Karpas-422 (cell line): ENCODE results near the gene TMEM135. TPM values are rescaled to one million over a fixed set of nuclear protein-coding genes. Genes with fewer than 3 reads are reported as not detected.

Experiments
- DNase-seq: peaks from one replicate; pipeline ENCODE4 v3.0.0-alpha.2; 2015
- H2AFZ ChIP-seq: fragments of 200-600 bp; sonication (generic); 2 replicates; pipeline ENCODE4 v1.6.1; 2014; ENCODE audit warnings: antibody characterized with exemption, low read length, mixed read lengths
- H3K27ac ChIP-seq: fragments of 200-600 bp; sonication (generic); 2 replicates; pipeline ENCODE4 v1.5.1; 2014; ENCODE audit warnings: mild to moderate bottlenecking, low read length, moderate library complexity
- H3K27me3 ChIP-seq: fragments of 200-600 bp; sonication (generic); 2 replicates; pipeline ENCODE4 v1.6.1; 2014; ENCODE audit warnings: low read length, mixed read lengths
- H3K36me3 ChIP-seq: fragments of 200-600 bp; sonication (generic); 2 replicates; pipeline ENCODE4 v1.6.1; 2014; ENCODE audit warnings: low read length, mixed read lengths; ENCODE audit not compliant: insufficient read depth
- H3K4me1 ChIP-seq: fragments of 200-600 bp; sonication (generic); 2 replicates; pipeline ENCODE4 v1.6.1; 2014; ENCODE audit warnings: mild to moderate bottlenecking, low read length, mixed read lengths
- H3K4me2 ChIP-seq: fragments of 200-600 bp; sonication (generic); 2 replicates; pipeline ENCODE4 v1.6.1; 2014; ENCODE audit warnings: low read length, low read depth, mild to moderate bottlenecking; ENCODE audit not compliant: poor library complexity, severe bottlenecking
- H3K4me3 ChIP-seq: fragments of 200-600 bp; sonication (generic); 2 replicates; pipeline ENCODE4 v1.5.1; 2014; ENCODE audit warnings: mild to moderate bottlenecking, antibody characterized with exemption, low read length, mixed read lengths
- H3K79me2 ChIP-seq: fragments of 200-600 bp; sonication (generic); 2 replicates; pipeline ENCODE4 v1.6.1; 2014; ENCODE audit warnings: mild to moderate bottlenecking, low read length, mixed read lengths
- H3K9ac ChIP-seq: fragments of 200-600 bp; sonication (generic); 2 replicates; pipeline ENCODE4 v1.6.0; 2014; ENCODE audit warnings: low read length
- H3K9me2 ChIP-seq: fragments of 200-600 bp; sonication (generic), shearing (Covaris generic); replicated peaks from 2 replicates; pipeline ENCODE4 v1.6.0; 2014; ENCODE audit warnings: mild to moderate bottlenecking, low read length, moderate library complexity; ENCODE audit not compliant: insufficient read depth
- H3K9me3 ChIP-seq: fragments of 300-700, 200-600 bp; sonication (generic); 2 replicates; pipeline ENCODE4 v1.6.1; 2014; ENCODE audit warnings: low read length, mixed read lengths
- H4K20me1 ChIP-seq: fragments of 200-600 bp; sonication (generic); 2 replicates; pipeline ENCODE4 v1.6.1; 2014; ENCODE audit warnings: mild to moderate bottlenecking, antibody characterized with exemption, low read length, low read depth; ENCODE audit not compliant: insufficient read depth
- total RNA-seq: library from RNA; depleted of rRNA; stranded (reverse); fragments of >200 nt; shearing (Covaris generic); gene quantifications from 2 replicates; pipeline ENCODE4 v1.2.3, GENCODE V29; 2014; ENCODE audit warnings: low replicate concordance

TMEM135 gene
- total RNA-seq, 1 experiment from 2014 or later: 228 TPM

- peak overlapping the region; percentile 55; the same call in 1 of the 2 replicates for H2AFZ ChIP-seq
- H3K4me1 ChIP-seq: peaks cover 93% of the 10 kb centered on the region
- H3K4me3 ChIP-seq: peak overlapping the region; percentile 7; the same call in 1 of the 2 replicates
- peak overlapping the region; percentile 40 for H3K9ac ChIP-seq
- H3K79me2 ChIP-seq: no peaks in the 10 kb centered on the region
- H3K4me2 ChIP-seq: peak overlapping the region; percentile 48
- H3K36me3 ChIP-seq: no peaks in the 10 kb centered on the region
- no peaks in the 10 kb centered on the region for H3K9me3 ChIP-seq
- peak overlapping the region; percentile 89 for H3K27ac ChIP-seq
- H3K9me2 ChIP-seq: no peaks in the 10 kb centered on the region
- H3K27me3 ChIP-seq: no peaks in the 10 kb centered on the region
- peak; percentile 100 for DNase-seq
- H4K20me1 ChIP-seq: no peaks in the 10 kb centered on the region
Measured at GRCh38 chr11:87352759-87353707, 315.3 kb downstream of the TMEM135 start.

DNA sequence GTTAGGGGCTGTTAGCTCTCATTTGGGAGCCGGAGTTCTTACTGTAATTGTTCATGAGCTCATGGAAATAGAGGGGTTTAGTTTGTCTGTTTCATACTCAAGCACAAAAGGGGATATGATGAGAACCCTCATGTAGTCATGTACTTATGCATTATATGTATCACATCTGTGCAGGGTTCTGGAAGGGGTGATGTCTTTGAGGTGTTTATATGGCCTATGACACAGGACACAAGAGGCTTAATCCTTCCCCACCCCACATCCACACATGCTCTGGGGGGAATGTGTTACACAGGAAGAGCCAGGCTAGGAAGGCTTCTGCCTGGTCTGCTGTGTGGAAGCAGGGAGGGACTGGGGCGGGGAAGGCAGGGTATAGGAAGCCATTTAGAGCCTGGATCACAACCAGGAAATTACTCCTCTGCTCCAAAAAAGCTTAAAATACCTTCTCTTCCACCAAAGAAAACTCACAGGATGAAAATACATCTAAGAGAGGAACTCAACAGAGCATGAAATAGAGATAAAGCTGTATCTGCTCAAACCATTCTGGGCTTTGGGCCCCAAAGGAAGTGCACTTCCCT, 316.1 kb downstream of the TMEM135 start:
- Histone ChIP-seq H4K20me1 (no peaks in the 10 kb centered on the region), H3K79me2 (no peaks in the 10 kb centered on the region), H2AFZ (peak overlapping the region; percentile 5; the same call in 1 of the 2 replicates), H3K27me3 (no peaks in the 10 kb centered on the region), H3K27ac (peak overlapping the region; percentile 42), H3K9me3 (no peaks in the 10 kb centered on the region), H3K4me1 (peaks cover 98% of the 10 kb centered on the region), H3K36me3 (no peaks in the 10 kb centered on the region), H3K4me3 (no peak overlapping the region), H3K4me2 (peak overlapping the region; percentile 48), H3K9ac (peak overlapping the region; percentile 40), H3K9me2 (no peaks in the 10 kb centered on the region)
- peak; percentile 61 for DNase-seq

DNA sequence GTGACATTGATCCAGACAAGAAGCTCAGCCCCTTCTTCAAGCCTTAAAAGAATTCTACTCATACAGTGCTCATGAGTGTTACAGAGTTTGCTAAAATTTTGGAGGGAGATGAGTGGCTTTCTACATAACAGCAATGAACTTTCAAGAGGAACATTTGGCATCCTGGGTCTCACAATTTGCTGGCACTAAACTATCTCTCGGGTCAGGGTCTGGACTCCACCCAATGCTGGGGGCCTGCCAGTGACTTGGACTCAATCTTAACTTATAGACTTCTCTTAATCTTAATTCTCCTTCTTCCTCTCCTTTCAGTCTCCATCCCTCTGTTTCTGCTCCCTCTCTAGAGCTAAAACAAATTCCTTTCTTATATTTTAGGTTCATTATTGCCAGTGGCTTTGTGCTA, 317.9 kb downstream of the TMEM135 start:
- Histone ChIP-seq H4K20me1 (no peaks in the 10 kb centered on the region), H3K27me3 (no peaks in the 10 kb centered on the region), H3K36me3 (no peaks in the 10 kb centered on the region), H3K4me3 (no peak overlapping the region), H3K9me3 (no peaks in the 10 kb centered on the region), H2AFZ (no peak overlapping the region), H3K9ac (no peak overlapping the region), H3K9me2 (no peaks in the 10 kb centered on the region), H3K27ac (peak overlapping the region; percentile 19), H3K4me2 (no peak overlapping the region), H3K4me1 (peaks cover 91% of the 10 kb centered on the region), H3K79me2 (no peaks in the 10 kb centered on the region)
- DNase-seq: no peak

DNA sequence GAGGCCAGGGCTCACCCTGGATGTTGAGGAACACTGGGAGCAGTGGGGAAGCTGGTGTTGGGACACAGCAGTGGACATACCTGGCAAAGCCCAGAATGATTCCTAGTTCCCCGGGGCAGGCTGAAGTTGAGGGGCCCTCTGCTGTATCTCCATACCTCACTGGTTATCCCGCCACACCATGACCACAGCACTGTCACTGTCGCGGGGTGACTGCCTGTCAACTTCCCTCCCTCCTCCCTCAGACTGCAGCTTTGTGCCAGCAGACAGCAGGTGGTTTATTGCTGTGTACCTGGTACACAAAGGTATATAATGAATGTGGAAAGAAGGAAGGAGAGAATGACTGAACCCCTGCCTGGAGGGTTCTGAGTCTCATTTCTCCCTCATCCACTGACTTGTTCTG, 318.7 kb downstream of the TMEM135 start:
- H3K27ac ChIP-seq: no peak overlapping the region
- H3K4me1 ChIP-seq: peaks cover 82% of the 10 kb centered on the region

GRCh38 chr11:87358461-87358860, 320.7 kb downstream of the TMEM135 start:
- DNase-seq: no peak
- H3K4me2 ChIP-seq: no peak overlapping the region
- no peak overlapping the region for H3K9ac ChIP-seq
- no peaks in the 10 kb centered on the region for H3K9me3 ChIP-seq
- peaks cover 65% of the 10 kb centered on the region for H3K4me1 ChIP-seq
- H4K20me1 ChIP-seq: no peaks in the 10 kb centered on the region
- no peaks in the 10 kb centered on the region; the same call in 1 of the 2 replicates for H3K36me3 ChIP-seq
- H3K27me3 ChIP-seq: no peaks in the 10 kb centered on the region
- no peaks in the 10 kb centered on the region for H3K79me2 ChIP-seq
- H3K27ac ChIP-seq: no peak overlapping the region
- no peak overlapping the region for H3K4me3 ChIP-seq
- H3K9me2 ChIP-seq: no peaks in the 10 kb centered on the region
- H2AFZ ChIP-seq: no peak overlapping the region

More for the DNA sequence above, 318.7 kb downstream of the TMEM135 start:
- DNase-seq: no peak
- H3K36me3 ChIP-seq: no peaks in the 10 kb centered on the region
- H3K9me3 ChIP-seq: no peaks in the 10 kb centered on the region
- no peaks in the 10 kb centered on the region for H4K20me1 ChIP-seq
- no peak overlapping the region for H3K4me2 ChIP-seq
- H2AFZ ChIP-seq: no peak overlapping the region; the same call in 1 of the 2 replicates
- H3K79me2 ChIP-seq: no peaks in the 10 kb centered on the region
- no peak overlapping the region for H3K4me3 ChIP-seq
- H3K27me3 ChIP-seq: no peaks in the 10 kb centered on the region
- H3K9me2 ChIP-seq: no peaks in the 10 kb centered on the region
- no peak overlapping the region for H3K9ac ChIP-seq

GRCh38 chr11:87359401-87359800, 321.7 kb downstream of the TMEM135 start:
- Histone ChIP-seq H3K27ac (no peak overlapping the region), H3K4me1 (peaks cover 61% of the 10 kb centered on the region), H3K4me3 (no peak overlapping the region)

GRCh38 chr11:87361891-87362290, 324.2 kb downstream of the TMEM135 start:
- H3K4me1 ChIP-seq: peaks cover 36% of the 10 kb centered on the region
- no peak overlapping the region for H3K9ac ChIP-seq
- no peaks in the 10 kb centered on the region for H3K9me2 ChIP-seq
- H3K27ac ChIP-seq: no peak overlapping the region
- H4K20me1 ChIP-seq: no peaks in the 10 kb centered on the region
- no peaks in the 10 kb centered on the region for H3K9me3 ChIP-seq
- H3K79me2 ChIP-seq: no peaks in the 10 kb centered on the region
- no peaks in the 10 kb centered on the region for H3K27me3 ChIP-seq
- no peak overlapping the region for H3K4me2 ChIP-seq
- no peak overlapping the region for H3K4me3 ChIP-seq
- no peak overlapping the region for H2AFZ ChIP-seq
- DNase-seq: no peak
- H3K36me3 ChIP-seq: no peaks in the 10 kb centered on the region; the same call in 1 of the 2 replicates

More at GRCh38 chr11:87359401-87359800, 321.7 kb downstream of the TMEM135 start:
- H3K9me3 ChIP-seq: no peaks in the 10 kb centered on the region
- no peak overlapping the region for H3K4me2 ChIP-seq
- H4K20me1 ChIP-seq: no peaks in the 10 kb centered on the region
- H3K27me3 ChIP-seq: no peaks in the 10 kb centered on the region
- H3K79me2 ChIP-seq: no peaks in the 10 kb centered on the region
- H3K36me3 ChIP-seq: no peaks in the 10 kb centered on the region; the same call in 1 of the 2 replicates
- no peak overlapping the region for H3K9ac ChIP-seq
- no peak for DNase-seq
- H2AFZ ChIP-seq: no peak overlapping the region
- H3K9me2 ChIP-seq: no peaks in the 10 kb centered on the region

DNA sequence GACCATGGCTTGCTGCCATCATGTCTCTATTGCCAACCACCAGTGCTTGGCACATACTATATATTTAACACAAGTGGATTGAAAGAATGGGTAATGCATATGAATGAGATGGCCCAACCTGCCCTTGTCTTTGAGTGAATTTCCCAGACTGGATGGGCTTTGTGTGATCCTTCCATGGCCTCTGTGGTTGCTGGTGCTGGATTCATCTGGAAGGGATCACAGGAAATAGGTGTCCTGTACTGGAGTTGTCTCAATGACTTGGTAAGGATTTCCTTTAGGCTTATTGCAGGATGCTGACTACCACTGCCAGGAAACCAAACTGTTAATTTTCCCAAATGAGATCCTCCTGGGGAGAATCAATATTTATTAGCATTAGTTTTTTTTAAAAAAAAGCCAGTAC, 328.6 kb downstream of the TMEM135 start:
- Histone ChIP-seq H3K27ac (no peak overlapping the region), H3K4me2 (no peak overlapping the region), H3K9me2 (0 out of 2 replicates have a peak, but pooled peaks cover 5% of the 10 kb centered on the region), H3K79me2 (no peaks in the 10 kb centered on the region), H3K27me3 (no peaks in the 10 kb centered on the region), H3K9me3 (no peaks in the 10 kb centered on the region), H3K4me1 (peaks cover 16% of the 10 kb centered on the region), H2AFZ (no peak overlapping the region), H3K9ac (no peak overlapping the region), H4K20me1 (no peaks in the 10 kb centered on the region), H3K36me3 (peaks cover 4% of the 10 kb centered on the region), H3K4me3 (no peak overlapping the region)
- DNase-seq: no peak
